Activated naive CD8-positive, alpha-beta T cell treated with anti-CD3 and anti-CD28 coated beads, Interleukin-2, amount 50 U/mL, for 16 hours (primary cell): ENCODE data around the gene FFAR4.
"Not testable (repeated sequence)": the region's sequence is repeated elsewhere in the genome, so short reads cannot be mapped to it uniquely, and the experiment has no call there.

Experiments used
- DNase-seq: peaks from one replicate; pipeline ENCODE4 v3.0.0-alpha.2; 2020; ENCODE audit warnings: low read depth, low spot score

Gene FFAR4

DNA sequence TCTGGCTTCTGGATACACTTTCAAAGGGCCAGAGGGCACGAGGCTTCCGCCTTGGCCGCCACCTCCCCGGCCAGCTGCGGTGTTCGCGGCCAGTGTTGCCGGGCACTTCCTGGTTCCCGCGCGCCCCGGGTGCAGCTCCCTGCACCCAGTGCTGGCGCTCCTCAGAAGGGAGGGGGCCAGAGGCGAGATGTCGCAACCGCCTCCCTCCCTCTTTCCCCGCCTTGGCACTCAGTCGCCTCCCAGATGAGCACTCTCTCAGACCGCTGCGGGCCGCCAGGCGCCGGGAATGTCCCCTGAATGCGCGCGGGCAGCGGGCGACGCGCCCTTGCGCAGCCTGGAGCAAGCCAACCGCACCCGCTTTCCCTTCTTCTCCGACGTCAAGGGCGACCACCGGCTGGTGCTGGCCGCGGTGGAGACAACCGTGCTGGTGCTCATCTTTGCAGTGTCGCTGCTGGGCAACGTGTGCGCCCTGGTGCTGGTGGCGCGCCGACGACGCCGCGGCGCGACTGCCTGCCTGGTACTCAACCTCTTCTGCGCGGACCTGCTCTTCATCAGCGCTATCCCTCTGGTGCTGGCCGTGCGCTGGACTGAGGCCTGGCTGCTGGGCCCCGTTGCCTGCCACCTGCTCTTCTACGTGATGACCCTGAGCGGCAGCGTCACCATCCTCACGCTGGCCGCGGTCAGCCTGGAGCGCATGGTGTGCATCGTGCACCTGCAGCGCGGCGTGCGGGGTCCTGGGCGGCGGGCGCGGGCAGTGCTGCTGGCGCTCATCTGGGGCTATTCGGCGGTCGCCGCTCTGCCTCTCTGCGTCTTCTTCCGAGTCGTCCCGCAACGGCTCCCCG is at the start of gene FFAR4:
TSS of gene FFAR4 (plus strand) at position 231 of the 842 bp plus-strand sequence. CDS start at position 287, 56 bp downstream.
- DNase-seq: no peak

DNA sequence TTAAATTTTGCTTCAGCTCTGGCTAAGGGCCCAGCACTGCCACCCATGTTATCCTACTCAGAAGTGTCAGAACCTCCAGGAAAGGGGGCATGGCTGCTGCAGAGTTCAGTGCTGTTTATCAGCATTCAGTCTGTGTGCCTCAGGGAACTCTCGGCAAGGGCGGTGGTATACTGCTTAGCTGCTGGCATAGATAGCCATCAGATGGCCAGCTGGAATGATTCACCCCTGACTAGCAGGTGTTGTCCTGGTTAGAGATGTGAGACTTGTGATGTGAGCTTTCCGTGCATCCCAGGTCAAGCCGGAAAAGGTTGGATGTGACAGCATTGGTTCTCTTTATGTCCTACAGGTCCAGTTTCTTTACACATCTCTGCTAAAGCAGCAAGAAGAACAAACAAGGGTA is 47.9 kb upstream of the FFAR4 start:
- DNase-seq: no peak

DNA sequence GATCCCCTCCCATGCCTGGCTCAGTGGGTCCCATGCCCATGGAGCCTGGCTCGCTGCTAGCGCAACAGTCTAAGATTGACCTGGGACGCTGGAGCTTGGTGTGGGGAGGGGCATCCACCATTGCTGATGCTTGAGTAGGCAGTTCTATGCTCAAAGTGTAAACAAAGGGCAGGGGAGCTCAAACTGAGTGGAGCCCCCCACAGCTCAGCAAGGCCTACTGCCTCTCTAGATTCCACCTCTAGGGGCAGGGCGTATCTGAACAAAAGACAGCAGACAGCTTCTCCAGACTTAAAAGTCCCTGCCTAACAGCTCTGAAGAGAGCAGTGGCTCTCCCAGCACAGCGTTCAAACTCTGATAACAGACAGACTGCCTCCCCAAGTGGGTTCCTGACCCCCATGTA is 31.2 kb upstream of the FFAR4 start:
- DNase-seq: no peak

DNA sequence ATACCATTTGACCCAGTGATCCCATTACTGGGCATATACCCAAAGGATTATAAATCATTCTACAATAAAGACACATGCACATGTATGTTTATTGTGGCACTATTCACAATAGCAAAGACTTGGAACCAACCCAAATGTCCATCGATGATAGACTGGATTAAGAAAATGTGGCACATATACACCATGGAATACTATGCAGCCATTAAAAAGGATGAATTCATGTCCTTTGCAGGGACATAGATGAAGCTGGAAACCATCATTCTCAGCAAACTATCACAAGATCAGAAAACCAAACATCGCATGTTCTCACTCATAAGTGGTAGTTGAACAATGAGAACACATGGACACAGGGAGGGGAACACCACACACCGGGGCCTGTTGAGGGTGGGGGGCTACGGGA is 25.6 kb upstream of the FFAR4 start:
- not testable (repeated sequence) for DNase-seq

DNA sequence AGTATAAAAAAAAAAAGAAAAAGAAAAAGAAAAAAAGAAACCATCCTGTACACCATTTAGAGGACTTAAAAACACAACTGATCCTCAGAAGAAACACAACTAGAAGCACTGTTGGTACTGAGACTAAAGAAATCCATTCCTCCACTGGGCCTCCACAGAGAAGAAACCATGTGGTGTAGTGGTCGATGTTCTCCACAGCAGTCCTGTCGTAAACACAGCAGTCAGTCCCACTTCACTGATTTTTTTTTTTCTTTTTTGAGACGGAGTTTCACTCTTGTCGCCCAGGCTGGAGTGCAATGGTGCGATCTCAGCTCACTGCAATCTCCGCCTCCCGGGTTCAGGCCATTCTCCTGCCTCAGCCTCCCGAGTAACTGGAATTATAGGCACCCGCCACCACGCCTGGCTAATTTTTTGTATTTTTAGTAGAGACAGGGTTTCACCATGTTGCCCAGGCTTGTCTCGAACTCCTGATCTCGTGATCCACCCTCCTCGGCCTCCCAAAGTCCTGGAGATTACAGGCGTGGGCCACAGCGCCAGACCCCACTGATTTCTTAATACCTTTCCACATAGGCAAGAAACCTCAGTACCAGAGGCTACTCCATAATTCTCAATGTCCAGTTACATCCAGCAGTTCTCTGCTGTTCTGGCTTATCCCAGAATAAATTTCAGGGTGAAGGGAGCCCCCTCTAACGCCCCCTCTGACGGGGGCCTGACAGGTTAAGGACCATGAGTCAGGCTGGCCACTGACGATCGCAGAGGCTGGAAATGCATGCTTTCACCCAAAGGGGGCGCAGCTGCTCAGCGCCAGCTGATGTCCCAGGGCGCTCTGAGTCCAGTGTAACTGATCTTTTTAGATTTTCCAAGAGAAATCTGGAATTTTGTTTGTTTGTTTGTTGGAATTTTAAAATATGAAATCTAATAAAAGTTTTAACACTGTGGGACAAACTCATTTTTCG is 24.8 kb upstream of the FFAR4 start:
- DNase-seq: no peak

DNA sequence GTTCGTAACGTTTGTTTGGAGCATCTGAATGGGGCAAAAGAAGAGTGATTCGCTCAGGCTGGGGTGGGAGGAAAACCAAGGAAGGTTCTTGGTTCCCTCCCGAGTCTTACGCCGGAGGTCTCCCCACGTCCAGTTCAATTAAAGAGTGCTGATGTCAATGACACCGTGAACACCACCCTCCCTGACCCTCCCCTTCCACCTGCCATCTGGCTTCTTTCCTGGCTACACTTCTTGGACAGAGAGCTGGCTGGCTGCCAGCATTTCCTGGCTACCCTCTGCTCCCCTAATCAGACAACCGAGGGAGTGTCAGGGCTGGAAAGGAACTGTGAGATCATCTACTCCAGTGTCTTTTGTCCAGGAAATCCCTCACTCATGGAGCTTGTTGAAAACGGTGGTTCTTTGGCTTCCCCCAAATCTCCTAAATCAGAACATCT is 24.1 kb upstream of the FFAR4 start:
- DNase-seq: no peak

DNA sequence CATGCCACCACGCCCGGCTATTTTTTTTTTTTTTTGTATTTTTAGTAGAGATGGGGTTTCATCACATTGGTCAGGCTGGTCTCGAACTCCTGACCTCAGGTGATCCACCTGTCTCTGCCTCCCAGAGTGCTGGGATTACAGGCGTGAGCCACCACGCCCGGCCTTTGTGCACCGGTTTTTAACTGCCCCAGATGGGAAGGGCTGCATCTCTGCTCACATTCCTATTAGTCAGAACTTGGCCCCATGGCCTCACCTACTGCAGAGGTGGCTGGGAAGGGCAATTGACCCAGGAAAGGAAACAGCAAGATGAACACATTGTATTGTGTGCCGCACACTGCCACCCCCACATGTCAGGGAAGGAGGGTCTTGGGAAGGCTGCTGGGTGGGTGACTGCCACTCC is 19.5 kb upstream of the FFAR4 start:
- DNase-seq: not testable (repeated sequence)

DNA sequence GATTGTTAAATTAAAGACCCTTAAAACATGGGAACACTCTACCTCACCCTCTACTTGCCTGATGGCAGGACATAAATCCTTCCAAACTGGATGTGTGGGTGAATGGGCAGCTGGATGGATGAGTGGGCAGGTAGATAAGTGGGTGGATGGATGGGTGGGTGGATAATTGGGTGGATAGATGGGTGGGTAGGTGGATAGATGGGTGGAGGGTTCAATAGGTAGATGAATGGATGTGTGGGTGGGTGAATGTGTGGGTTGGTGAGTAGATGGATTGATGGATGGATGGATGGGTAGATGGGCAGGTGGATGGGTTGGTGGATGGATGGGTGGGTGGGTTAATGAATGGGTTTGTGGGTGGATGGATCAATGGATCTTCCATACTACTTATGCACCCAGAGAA is 18.9 kb upstream of the FFAR4 start:
- DNase-seq: no peak

DNA sequence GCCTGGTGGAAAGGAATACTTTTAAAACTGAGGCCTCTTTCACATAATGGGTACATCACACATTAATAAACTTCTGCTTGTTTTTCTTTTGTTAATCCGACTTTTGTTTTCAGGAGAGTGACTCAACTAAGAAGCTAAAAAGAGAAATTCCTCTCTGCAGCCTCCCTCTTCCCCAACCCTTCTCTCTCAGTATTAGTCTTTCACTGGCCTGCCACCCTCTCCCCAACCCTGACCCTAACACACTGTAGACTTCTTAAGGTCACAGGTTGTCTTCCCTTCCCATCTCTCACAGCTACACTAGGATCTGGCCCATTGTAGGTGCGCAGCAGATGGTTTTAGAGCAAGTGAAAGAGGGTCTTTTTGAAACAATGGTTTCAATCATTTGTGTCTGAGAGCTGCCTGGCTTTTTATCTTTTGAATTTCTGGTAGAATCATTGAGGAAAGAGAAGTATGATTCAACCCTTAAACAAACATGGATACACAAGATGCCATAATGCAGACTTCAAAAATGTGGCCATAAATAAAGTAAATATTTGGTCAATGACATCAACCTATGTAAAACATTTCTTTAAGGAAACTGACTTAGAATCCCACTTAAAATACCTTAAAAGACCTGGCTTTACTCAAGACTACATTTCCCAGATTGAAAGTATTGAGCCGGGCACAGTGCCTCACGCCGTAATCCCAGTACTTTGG is 17.9 kb upstream of the FFAR4 start:
- DNase-seq: no peak

DNA sequence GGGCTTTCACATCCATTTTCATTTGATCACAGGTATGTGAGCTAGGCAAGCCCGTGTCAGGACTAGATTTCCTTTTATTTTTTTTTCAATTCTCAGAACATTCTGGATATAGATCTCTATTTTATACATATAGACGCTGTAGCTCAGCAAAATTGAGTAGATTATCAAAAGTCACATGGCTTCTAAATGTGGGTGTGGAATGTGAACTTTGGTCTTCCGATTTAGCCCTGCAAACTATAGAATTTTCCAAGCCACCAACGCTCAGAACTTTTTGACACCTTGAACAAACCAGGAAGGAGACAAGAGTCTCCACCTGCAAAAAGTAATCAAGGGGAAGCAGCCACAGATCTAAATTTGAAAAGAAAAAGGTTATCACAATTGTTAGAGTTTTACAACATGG is 15.9 kb upstream of the FFAR4 start:
- DNase-seq: no peak

DNA sequence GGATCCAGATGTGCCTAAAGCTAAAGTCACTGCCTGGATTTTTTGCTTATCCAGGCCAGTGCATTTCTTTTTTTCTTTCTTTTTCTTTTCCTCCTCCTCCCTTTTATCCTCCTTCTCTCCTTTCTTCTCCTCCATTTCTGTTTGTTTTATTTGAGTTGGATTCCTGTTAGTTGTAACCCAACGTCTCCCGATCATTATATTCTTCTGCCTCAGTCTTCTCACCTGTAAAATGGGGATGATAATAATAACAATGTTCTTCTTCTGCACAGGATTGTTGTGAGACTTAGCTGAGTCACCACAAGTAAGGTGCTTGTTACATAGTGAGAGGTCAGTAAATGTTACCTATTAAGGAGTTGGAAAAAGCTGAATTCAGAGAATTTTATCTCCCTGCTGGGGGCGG is 13.7 kb upstream of the FFAR4 start:
- DNase-seq: no peak

DNA sequence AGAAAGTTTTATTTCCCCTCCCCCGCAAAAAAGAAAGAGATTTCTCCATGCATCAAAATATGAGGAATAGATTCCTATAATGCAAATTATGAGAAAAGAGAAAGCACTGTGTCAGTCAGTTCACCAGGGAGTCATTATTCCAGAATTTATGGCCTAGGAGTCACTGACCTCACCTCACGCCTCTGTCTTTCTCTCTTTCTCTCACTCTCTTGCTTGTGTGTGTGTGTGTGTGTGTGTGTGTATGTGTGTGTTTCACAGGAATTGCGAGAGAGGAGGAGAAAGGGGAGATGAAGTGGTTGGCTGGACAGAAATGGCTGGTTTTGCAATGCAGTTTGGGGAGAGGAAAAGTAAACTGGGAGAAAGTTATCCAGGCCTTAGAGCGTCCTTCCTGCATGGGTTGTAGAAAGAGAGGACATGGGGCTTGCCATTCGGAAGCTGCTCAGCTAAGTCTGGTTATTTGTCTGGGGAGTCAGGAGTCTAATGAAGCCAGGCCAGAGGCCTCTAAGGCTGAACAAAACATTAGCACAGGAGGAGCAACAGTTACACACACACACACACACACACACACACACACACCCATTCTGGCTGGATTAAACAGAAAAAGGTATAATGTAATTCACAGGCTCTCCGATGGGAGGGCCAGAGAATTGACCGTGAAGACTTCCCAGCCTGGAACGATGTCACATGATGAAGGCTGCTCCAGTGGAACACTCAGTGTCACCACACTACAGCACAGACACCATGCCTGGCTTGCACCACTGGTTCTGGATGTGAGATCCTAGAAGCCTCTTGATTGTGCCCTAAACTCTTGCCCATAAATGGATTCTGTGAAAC is 12.8 kb upstream of the FFAR4 start:
- DNase-seq: no peak

DNA sequence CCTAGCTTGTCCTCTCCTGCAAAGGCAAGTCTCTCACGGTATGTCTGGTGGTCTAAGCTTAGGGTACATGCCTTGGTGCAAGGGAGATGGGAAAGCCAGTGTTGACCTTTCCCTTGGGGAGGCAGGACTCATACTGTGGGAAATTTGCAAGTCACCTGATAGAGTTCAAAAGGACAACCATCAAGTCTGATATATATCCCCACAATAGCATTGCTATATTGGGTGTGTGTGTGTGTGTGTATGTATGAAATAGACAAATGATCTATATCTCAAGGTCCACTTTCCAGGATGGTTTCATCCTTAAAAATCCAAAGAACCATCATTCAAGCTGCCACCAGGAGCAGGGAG is 12.2 kb upstream of the FFAR4 start:
- DNase-seq: no peak

DNA sequence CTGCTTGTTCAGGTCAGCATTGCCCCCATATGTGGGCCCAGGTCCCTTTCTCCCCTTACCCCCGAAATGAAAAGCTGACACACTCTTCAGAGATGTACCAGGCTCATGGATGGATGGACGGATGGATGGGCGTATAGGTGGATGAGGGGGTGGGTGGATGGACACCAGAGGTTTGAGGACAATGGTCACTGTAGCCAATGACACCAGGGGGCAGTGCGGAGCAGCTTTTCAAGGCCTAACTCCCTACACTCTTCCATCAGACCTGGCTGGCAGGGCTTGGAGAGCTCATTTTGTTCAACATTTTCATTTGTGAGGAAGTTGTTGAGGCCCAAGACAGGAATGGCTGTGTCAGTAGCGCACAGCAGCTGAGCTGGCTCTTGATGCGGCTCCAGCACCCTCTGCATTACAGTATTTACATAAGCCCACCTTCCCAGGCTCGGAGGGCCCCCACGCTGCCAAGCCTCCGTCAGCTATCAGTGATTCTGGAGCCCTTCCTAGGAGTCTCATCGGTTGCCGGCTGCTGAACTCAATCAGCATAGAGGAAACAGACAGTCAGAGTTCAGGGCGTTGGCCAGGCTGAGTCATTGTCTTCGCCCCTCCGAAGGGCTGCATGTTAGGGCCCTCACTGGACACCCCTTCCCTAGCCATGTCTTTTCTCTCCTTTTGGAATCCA is 11.6 kb upstream of the FFAR4 start:
- DNase-seq: no peak

DNA sequence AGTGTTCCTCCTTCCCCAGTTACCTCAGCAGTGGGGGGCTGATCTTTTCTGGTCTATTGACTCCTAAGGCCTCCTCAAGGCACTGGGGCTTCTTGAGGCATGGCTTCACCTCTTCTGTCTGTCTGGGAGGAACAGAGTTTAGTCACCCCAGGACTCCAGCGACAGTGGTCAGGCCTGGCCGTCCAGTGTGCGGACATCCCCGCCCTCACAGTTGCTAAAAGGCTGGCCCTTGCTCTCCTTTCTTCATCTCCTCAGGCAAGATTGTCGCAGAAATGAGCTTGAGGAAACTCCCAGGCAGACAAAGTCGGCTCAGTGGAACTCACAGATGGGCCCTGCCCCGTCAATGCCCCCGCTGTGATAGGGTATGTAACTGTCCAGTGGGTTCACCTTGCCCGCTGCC is 7.0 kb upstream of the FFAR4 start:
- DNase-seq: no peak

DNA sequence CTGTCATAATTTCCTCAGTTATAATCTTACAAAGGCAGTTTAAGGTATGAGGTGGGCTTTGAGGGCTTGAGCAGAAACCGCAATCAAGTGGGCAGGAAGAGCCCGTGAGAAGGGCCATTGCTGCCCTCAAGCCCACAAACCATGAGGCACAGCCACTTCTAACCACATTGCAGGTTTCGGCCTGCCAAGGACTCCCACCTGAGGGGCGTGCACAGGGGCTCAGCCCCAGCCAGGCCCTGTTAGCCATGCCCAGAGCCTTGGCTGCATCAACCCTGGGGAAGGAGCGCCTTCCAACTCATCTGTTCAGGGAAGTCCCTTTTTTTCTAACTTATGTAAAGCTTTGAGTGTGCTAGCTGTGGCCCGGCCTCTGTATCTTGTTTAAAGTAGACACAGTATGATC is 5.9 kb upstream of the FFAR4 start:
- no peak for DNase-seq

DNA sequence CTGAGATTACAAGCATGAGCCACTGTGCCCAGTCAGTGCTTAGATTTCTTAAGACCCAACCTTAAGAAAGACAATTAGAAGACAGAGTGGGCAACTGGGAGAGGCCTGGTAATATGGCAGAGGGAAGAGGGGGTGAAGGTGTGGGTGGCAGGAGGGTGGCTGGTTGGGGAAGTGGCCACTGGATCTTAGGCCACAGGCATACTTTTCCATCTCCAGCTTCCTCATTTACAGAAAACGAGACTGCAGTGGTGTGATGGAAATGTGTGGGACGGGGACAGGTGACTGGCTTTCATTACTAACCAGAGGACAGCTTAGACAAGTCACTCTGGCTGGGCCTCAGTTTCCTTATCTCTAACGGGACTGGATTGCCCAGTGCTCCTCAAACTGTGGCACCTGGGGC is 1.0 kb upstream of the FFAR4 start:
- DNase-seq: no peak

DNA sequence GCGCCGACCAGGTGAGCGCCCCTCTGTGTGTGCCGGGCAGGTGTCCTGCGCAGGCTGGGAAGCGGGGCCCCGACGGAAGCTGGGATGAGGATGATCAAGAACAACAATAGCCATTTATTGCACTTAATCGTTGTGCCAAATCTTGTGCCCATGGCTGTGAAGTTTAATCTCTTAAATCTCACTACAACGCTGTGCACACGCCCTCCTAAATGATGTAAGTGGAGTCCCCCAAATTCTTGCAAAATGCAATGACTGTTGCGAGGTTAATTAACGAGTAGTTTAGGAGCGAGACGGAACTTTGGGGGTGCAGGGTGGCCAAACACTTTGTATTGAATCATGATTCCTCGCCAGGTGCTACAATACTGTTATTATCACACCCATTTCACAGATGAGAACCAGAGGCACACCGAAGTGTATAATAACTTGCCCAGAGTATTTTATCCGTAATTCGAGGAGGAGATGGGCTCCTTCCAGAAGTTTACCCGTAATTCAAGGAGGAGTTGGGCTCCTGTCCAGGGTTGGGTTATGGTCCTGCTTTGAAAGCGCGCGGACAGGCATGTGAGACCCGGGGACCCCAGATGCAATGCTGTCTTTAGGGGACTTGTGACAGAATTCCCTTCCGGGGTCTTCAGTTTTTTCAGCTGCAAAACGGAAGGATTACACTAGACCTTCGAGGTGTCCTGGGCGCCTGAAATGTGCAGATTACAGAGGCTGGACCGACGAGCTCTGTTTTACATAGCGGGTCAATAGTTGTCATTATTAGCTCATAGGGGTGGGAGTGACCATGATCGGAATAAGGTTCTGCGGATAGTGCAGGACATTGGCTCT is 1.0 kb downstream of the FFAR4 start:
- DNase-seq: no peak

DNA sequence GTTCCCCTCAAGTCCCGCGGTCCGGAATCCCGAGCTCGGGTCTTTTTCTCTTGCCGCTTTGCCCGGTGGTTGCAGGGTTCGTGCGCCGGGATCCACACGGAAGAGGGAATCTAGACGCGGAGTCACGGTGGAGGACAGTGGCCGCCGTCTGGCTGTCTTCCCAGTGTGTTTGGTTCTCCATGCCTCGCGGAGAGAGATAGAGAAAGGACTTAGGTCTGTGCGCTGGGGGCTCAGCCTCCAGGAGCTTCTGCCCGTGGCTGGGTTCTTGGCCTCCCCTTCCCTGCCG is 1.6 kb downstream of the FFAR4 start:
- no peak for DNase-seq

DNA sequence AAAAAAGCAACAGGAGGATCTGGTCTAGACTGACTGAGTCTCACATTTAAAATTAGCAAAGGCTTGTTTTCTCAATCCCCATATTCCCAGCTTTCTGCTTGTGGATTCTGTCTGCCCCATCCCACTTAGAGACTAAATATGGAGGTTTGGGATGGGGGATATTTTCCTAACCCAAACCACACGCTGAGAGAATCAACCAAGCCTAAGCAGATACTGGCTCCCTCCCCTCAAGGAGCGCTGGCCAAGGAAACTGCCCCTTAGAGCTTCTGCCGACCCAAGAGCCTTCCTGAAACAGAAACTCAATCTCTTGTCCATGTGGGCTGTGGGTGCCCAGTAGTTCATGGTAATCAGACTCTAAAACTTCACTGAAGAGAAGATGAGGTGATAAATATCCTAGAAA is 3.9 kb downstream of the FFAR4 start:
- no peak for DNase-seq
